Karpas-422 (cell line): ENCODE results near the gene MSANTD3. TPM values are rescaled to one million over a fixed set of nuclear protein-coding genes. Genes with fewer than 3 reads are reported as not detected.
"Not testable (repeated sequence)": the region's sequence is repeated elsewhere in the genome, so short reads cannot be mapped to it uniquely, and the experiment has no call there.

Experiments
- DNase-seq: peaks from one replicate; pipeline ENCODE4 v3.0.0-alpha.2; 2015
- H2AFZ ChIP-seq: fragments of 200-600 bp; sonication (generic); 2 replicates; pipeline ENCODE4 v1.6.1; 2014; ENCODE audit warnings: antibody characterized with exemption, low read length, mixed read lengths
- H3K27ac ChIP-seq: fragments of 200-600 bp; sonication (generic); 2 replicates; pipeline ENCODE4 v1.5.1; 2014; ENCODE audit warnings: mild to moderate bottlenecking, low read length, moderate library complexity
- H3K27me3 ChIP-seq: fragments of 200-600 bp; sonication (generic); 2 replicates; pipeline ENCODE4 v1.6.1; 2014; ENCODE audit warnings: low read length, mixed read lengths
- H3K36me3 ChIP-seq: fragments of 200-600 bp; sonication (generic); 2 replicates; pipeline ENCODE4 v1.6.1; 2014; ENCODE audit warnings: low read length, mixed read lengths; ENCODE audit not compliant: insufficient read depth
- H3K4me1 ChIP-seq: fragments of 200-600 bp; sonication (generic); 2 replicates; pipeline ENCODE4 v1.6.1; 2014; ENCODE audit warnings: mild to moderate bottlenecking, low read length, mixed read lengths
- H3K4me2 ChIP-seq: fragments of 200-600 bp; sonication (generic); 2 replicates; pipeline ENCODE4 v1.6.1; 2014; ENCODE audit warnings: low read length, low read depth, mild to moderate bottlenecking; ENCODE audit not compliant: poor library complexity, severe bottlenecking
- H3K4me3 ChIP-seq: fragments of 200-600 bp; sonication (generic); 2 replicates; pipeline ENCODE4 v1.5.1; 2014; ENCODE audit warnings: mild to moderate bottlenecking, antibody characterized with exemption, low read length, mixed read lengths
- H3K79me2 ChIP-seq: fragments of 200-600 bp; sonication (generic); 2 replicates; pipeline ENCODE4 v1.6.1; 2014; ENCODE audit warnings: mild to moderate bottlenecking, low read length, mixed read lengths
- H3K9ac ChIP-seq: fragments of 200-600 bp; sonication (generic); 2 replicates; pipeline ENCODE4 v1.6.0; 2014; ENCODE audit warnings: low read length
- H3K9me2 ChIP-seq: fragments of 200-600 bp; sonication (generic), shearing (Covaris generic); replicated peaks from 2 replicates; pipeline ENCODE4 v1.6.0; 2014; ENCODE audit warnings: mild to moderate bottlenecking, low read length, moderate library complexity; ENCODE audit not compliant: insufficient read depth
- H3K9me3 ChIP-seq: fragments of 300-700, 200-600 bp; sonication (generic); 2 replicates; pipeline ENCODE4 v1.6.1; 2014; ENCODE audit warnings: low read length, mixed read lengths
- H4K20me1 ChIP-seq: fragments of 200-600 bp; sonication (generic); 2 replicates; pipeline ENCODE4 v1.6.1; 2014; ENCODE audit warnings: mild to moderate bottlenecking, antibody characterized with exemption, low read length, low read depth; ENCODE audit not compliant: insufficient read depth
- total RNA-seq: library from RNA; depleted of rRNA; stranded (reverse); fragments of >200 nt; shearing (Covaris generic); gene quantifications from 2 replicates; pipeline ENCODE4 v1.2.3, GENCODE V29; 2014; ENCODE audit warnings: low replicate concordance; rRNA removed

MSANTD3 gene
- 36.4 and 41.3 TPM in 2 replicates for total RNA-seq

GRCh38 chr9:100426530-100427365, at the start of gene MSANTD3:
Gene MSANTD3, plus strand, starts transcription at chr9:100427143. Its CDS starts 14,796 bp downstream, at chr9:100441939.
- peak within 1 kb of the TSS; percentile 90 for H3K4me3 ChIP-seq

GRCh38 chr9:100379862-100380261, 47.1 kb upstream of the MSANTD3 start:
- H4K20me1 ChIP-seq = no peaks in the 10 kb centered on the region
- no peak overlapping the region for H2AFZ ChIP-seq
- no peaks in the 10 kb centered on the region for H3K9me2 ChIP-seq
- H3K27ac ChIP-seq = no peak overlapping the region
- H3K4me2 ChIP-seq = no peak overlapping the region
- H3K9me3 ChIP-seq = no peaks in the 10 kb centered on the region; the same call in 1 of the 2 replicates
- no peaks in the 10 kb centered on the region for H3K27me3 ChIP-seq
- no peaks in the 10 kb centered on the region for H3K4me1 ChIP-seq
- no peak overlapping the region for H3K4me3 ChIP-seq
- no peak for DNase-seq
- H3K36me3 ChIP-seq = no peaks in the 10 kb centered on the region
- no peaks in the 10 kb centered on the region for H3K79me2 ChIP-seq
- H3K9ac ChIP-seq = no peak overlapping the region

More at GRCh38 chr9:100426530-100427365, at the start of gene MSANTD3:
- Histone ChIP-seq H3K27ac (peak within 1 kb of the TSS; percentile 48; the same call in 1 of the 2 replicates), H3K9ac (peak within 1 kb of the TSS; percentile 86), H4K20me1 (no peaks in the 10 kb centered on the region), H3K4me2 (peak within 1 kb of the TSS; percentile 100), H2AFZ (peak within 1 kb of the TSS; percentile 100), H3K79me2 (peaks cover 40% of the 10 kb centered on the region), H3K27me3 (no peaks in the 10 kb centered on the region), H3K9me3 (no peaks in the 10 kb centered on the region), H3K36me3 (no peaks in the 10 kb centered on the region), H3K9me2 (no peaks in the 10 kb centered on the region), H3K4me1 (peaks cover 24% of the 10 kb centered on the region)
- peak; percentile 81 for DNase-seq

- not testable (repeated sequence) for H3K36me3 ChIP-seq, H3K27ac ChIP-seq, H3K9ac ChIP-seq, H3K9me2 ChIP-seq, H3K27me3 ChIP-seq, H3K4me3 ChIP-seq, H4K20me1 ChIP-seq, H3K9me3 ChIP-seq, DNase-seq, H3K4me2 ChIP-seq, H2AFZ ChIP-seq, H3K79me2 ChIP-seq
- peaks cover 14% of the 10 kb centered on the region for H3K4me1 ChIP-seq
Measured at GRCh38 chr9:100392989-100393388, 34.0 kb upstream of the MSANTD3 start.

- DNase-seq = no peak
Measured at GRCh38 chr9:100394032-100394695, 32.8 kb upstream of the MSANTD3 start.

GRCh38 chr9:100394816-100395215, 32.1 kb upstream of the MSANTD3 start:
- no peaks in the 10 kb centered on the region for H3K36me3 ChIP-seq
- H3K9me3 ChIP-seq = no peaks in the 10 kb centered on the region
- H3K9ac ChIP-seq = no peak overlapping the region
- H3K79me2 ChIP-seq = no peaks in the 10 kb centered on the region
- H3K27me3 ChIP-seq = no peaks in the 10 kb centered on the region
- H2AFZ ChIP-seq = no peak overlapping the region
- H3K4me3 ChIP-seq = no peak overlapping the region
- DNase-seq = no peak
- H3K9me2 ChIP-seq = no peaks in the 10 kb centered on the region
- peaks cover 5% of the 10 kb centered on the region for H3K4me1 ChIP-seq
- no peak overlapping the region for H3K27ac ChIP-seq
- no peaks in the 10 kb centered on the region for H4K20me1 ChIP-seq
- no peak overlapping the region for H3K4me2 ChIP-seq

More at GRCh38 chr9:100394032-100394695, 32.8 kb upstream of the MSANTD3 start:
- Histone ChIP-seq H3K36me3 (no peaks in the 10 kb centered on the region), H3K27ac (no peak overlapping the region), H3K4me3 (no peak overlapping the region), H2AFZ (no peak overlapping the region), H3K9ac (no peak overlapping the region), H4K20me1 (no peaks in the 10 kb centered on the region), H3K4me2 (no peak overlapping the region), H3K9me3 (no peaks in the 10 kb centered on the region), H3K4me1 (peaks cover 7% of the 10 kb centered on the region), H3K79me2 (no peaks in the 10 kb centered on the region), H3K9me2 (no peaks in the 10 kb centered on the region), H3K27me3 (no peaks in the 10 kb centered on the region)

GRCh38 chr9:100396769-100397168, 30.2 kb upstream of the MSANTD3 start:
- H3K4me3 ChIP-seq = no peak overlapping the region
- H3K9me2 ChIP-seq = no peaks in the 10 kb centered on the region

GRCh38 chr9:100397529-100398266, 29.2 kb upstream of the MSANTD3 start:
- Histone ChIP-seq H3K9me3 (no peaks in the 10 kb centered on the region), H3K4me2 (no peak overlapping the region), H3K9me2 (no peaks in the 10 kb centered on the region), H4K20me1 (no peaks in the 10 kb centered on the region), H3K9ac (no peak overlapping the region), H3K27ac (no peak overlapping the region), H2AFZ (no peak overlapping the region), H3K4me3 (no peak overlapping the region), H3K4me1 (peaks cover 5% of the 10 kb centered on the region), H3K27me3 (no peaks in the 10 kb centered on the region), H3K79me2 (no peaks in the 10 kb centered on the region), H3K36me3 (no peaks in the 10 kb centered on the region)
- no peak for DNase-seq

More at GRCh38 chr9:100396769-100397168, 30.2 kb upstream of the MSANTD3 start:
- Histone ChIP-seq H4K20me1 (no peaks in the 10 kb centered on the region), H3K4me1 (peaks cover 5% of the 10 kb centered on the region), H3K27ac (no peak overlapping the region), H3K4me2 (no peak overlapping the region), H2AFZ (no peak overlapping the region), H3K9me3 (no peaks in the 10 kb centered on the region), H3K79me2 (no peaks in the 10 kb centered on the region), H3K9ac (no peak overlapping the region), H3K27me3 (no peaks in the 10 kb centered on the region), H3K36me3 (no peaks in the 10 kb centered on the region)
- no peak for DNase-seq

GRCh38 chr9:100401042-100401441, 25.9 kb upstream of the MSANTD3 start:
- H3K27me3 ChIP-seq = no peaks in the 10 kb centered on the region
- no peak overlapping the region for H2AFZ ChIP-seq
- no peak overlapping the region for H3K9ac ChIP-seq
- DNase-seq = no peak
- H3K4me2 ChIP-seq = no peak overlapping the region
- H3K9me2 ChIP-seq = no peaks in the 10 kb centered on the region
- peaks cover 5% of the 10 kb centered on the region for H3K4me1 ChIP-seq
- H4K20me1 ChIP-seq = no peaks in the 10 kb centered on the region
- no peaks in the 10 kb centered on the region for H3K79me2 ChIP-seq
- H3K27ac ChIP-seq = no peak overlapping the region
- no peak overlapping the region for H3K4me3 ChIP-seq
- H3K36me3 ChIP-seq = no peaks in the 10 kb centered on the region
- no peaks in the 10 kb centered on the region for H3K9me3 ChIP-seq
